UCSD-AML1 (cell line): Measurements from ENCODE around the gene HLX.

ENCODE experiments used
- DNase-seq: peaks from one replicate; lab custom pipeline; 2025; ENCODE audit not compliant: unreplicated experiment; lab: John Stamatoyannopoulos, UW

The HLX gene

GRCh38 chr1:220882061-220882891, 3.0 kb downstream of the HLX start:
- DNase-seq: no peak

GRCh38 chr1:220884109-220884980, 5.1 kb downstream of the HLX start:
- no peak for DNase-seq

- DNase-seq: no peak
Observed at GRCh38 chr1:220884981-220885918, 6.0 kb downstream of the HLX start.

- no peak for DNase-seq
Observed at GRCh38 chr1:220885971-220886370, 6.7 kb downstream of the HLX start.

- no peak for DNase-seq
Observed at GRCh38 chr1:220886470-220887201, 7.4 kb downstream of the HLX start.

GRCh38 chr1:220887202-220887519, 7.9 kb downstream of the HLX start:
- DNase-seq: no peak

GRCh38 chr1:220887520-220888416, 8.5 kb downstream of the HLX start:
- DNase-seq: no peak

- DNase-seq: no peak
Observed at GRCh38 chr1:220888417-220888986, 9.3 kb downstream of the HLX start.

GRCh38 chr1:220889333-220889732, 10.1 kb downstream of the HLX start:
- no peak for DNase-seq

- DNase-seq: no peak
Observed at GRCh38 chr1:220889848-220890287, 10.6 kb downstream of the HLX start.

GRCh38 chr1:220890602-220891001, 11.4 kb downstream of the HLX start:
- DNase-seq: no peak

- no peak for DNase-seq
Observed at GRCh38 chr1:220891224-220892085, 12.2 kb downstream of the HLX start.

GRCh38 chr1:220892086-220892376, 12.8 kb downstream of the HLX start:
- no peak for DNase-seq

- no peak for DNase-seq
Observed at GRCh38 chr1:220892997-220893700, 13.9 kb downstream of the HLX start.

- DNase-seq: no peak
Observed at GRCh38 chr1:220893701-220894024, 14.4 kb downstream of the HLX start.

- no peak for DNase-seq
Observed at GRCh38 chr1:220894025-220894923, 15.0 kb downstream of the HLX start.

- DNase-seq: no peak
Observed at GRCh38 chr1:220894924-220895256, 15.6 kb downstream of the HLX start.
